Measurements from ENCODE around the gene LY6G6C. TPM values are rescaled to one million over a fixed set of nuclear protein-coding genes. Genes with fewer than 3 reads are reported as not detected.
A peak's percentile ranks its signal among the peaks of the same experiment; 100 is the strongest.

Gene LY6G6C
- total and polyA plus RNA-seq, 2 of the 13 experiments (the other 11 are each of a cell fraction or from before 2014, with no cell fraction given) = 0.15 TPM; not detected in 1

DNA sequence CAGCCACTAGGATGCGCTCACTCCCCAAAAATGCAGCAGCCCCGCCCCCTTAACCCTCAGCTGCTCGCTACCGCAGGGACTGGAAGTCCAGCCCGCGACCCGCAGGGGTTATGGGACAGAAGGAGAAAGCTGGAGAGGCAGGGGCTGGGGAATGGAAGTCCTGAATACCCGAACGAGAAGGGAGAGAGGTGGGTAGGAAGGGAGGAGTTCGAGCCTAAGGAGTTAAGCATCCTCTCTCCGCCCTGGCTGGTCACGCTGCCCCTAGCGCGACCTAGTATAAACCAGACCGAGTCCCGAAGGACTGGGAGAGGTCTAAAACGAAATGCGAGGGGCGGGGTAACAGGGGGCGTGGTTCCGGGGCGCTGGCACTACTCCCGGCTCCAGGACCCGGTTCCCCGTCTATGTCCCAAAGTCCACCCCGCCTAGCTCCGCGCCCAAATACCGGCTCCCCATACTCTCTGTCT lies 8.0 kb upstream of the LY6G6C start (continued):
- peak; percentile 26; the same call in 1 of the 2 replicates for TF ChIP-seq STAT6 (CRISPR knock-in tag; IDR thresholded peaks at IDR 0.05; ENCODE audit: borderline replicate concordance)
- TF ChIP-seq ZNF264 (CRISPR knock-in tag; IDR thresholded peaks at IDR 0.05) = peak; percentile 63
- peak; percentile 83 for TF ChIP-seq ZNF746 (CRISPR knock-in tag; IDR thresholded peaks at IDR 0.05)
- TF ChIP-seq, protein P1, sequence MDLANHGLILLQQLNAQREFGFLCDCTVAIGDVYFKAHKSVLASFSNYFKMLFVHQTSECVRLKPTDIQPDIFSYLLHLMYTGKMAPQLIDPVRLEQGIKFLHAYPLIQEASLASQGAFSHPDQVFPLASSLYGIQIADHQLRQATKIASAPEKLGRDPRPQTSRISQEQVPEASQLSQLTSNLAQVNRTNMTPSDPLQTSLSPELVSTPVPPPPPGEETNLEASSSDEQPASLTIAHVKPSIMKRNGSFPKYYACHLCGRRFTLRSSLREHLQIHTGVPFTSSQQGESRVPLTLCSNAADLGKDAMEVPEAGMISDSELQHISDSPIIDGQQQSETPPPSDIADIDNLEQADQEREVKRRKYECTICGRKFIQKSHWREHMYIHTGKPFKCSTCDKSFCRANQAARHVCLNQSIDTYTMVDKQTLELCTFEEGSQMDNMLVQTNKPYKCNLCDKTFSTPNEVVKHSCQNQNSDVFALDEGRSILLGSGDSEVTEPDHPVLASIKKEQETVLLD (CRISPR knock-in tag; IDR thresholded peaks at IDR 0.05; ENCODE audit: low read depth) = peak; percentile 54
- peak; percentile 78; the same call in 1 of the 2 replicates for TF ChIP-seq TP53 (CRISPR knock-in tag; conservative IDR thresholded peaks at IDR 0.05)
- TF ChIP-seq, protein P2, sequence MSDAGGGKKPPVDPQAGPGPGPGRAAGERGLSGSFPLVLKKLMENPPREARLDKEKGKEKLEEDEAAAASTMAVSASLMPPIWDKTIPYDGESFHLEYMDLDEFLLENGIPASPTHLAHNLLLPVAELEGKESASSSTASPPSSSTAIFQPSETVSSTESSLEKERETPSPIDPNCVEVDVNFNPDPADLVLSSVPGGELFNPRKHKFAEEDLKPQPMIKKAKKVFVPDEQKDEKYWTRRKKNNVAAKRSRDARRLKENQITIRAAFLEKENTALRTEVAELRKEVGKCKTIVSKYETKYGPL (CRISPR knock-in tag; IDR thresholded peaks at IDR 0.05) = no peak
- no peak for TF ChIP-seq ZNF549 (CRISPR knock-in tag; IDR thresholded peaks at IDR 0.05)
- peak; percentile 71 for TF ChIP-seq GATAD2A (CRISPR knock-in tag; IDR thresholded peaks at IDR 0.05)
- no peak for TF ChIP-seq KDM6A (CRISPR knock-in tag; IDR thresholded peaks at IDR 0.05; ENCODE audit: low read depth)
- no peak; the same call in 1 of the 2 replicates for TF ChIP-seq ZFP90 (CRISPR knock-in tag; IDR thresholded peaks at IDR 0.05; ENCODE audit: borderline replicate concordance)
- 0 out of 4 replicates have a peak, but pooled peaks of 1 of the 2 experiments have one; percentile 4 for TF ChIP-seq EP300 (IDR thresholded peaks at IDR 0.05; ENCODE audit: low read depth in 2 of 2, low read length in 2 of 2)
- no peak for TF ChIP-seq EP300 (CRISPR knock-in tag; IDR thresholded peaks at IDR 0.05; ENCODE audit: borderline replicate concordance)
- TF ChIP-seq RAD21 (CRISPR knock-in tag; IDR thresholded peaks at IDR 0.05) = peak; percentile 99
- peak; percentile 80; the same call in 1 of the 2 replicates for TF ChIP-seq ZNF777 (CRISPR knock-in tag; IDR thresholded peaks at IDR 0.05)
- peak; percentile 79; the same call in 1 of the 2 replicates for TF ChIP-seq PRDM10 (CRISPR knock-in tag; IDR thresholded peaks at IDR 0.05; ENCODE audit: low read depth)
- TF ChIP-seq ZZZ3 (CRISPR knock-in tag; IDR thresholded peaks at IDR 0.05; ENCODE audit: borderline replicate concordance) = no peak; the same call in 1 of the 2 replicates
- TF ChIP-seq ZHX1 (CRISPR knock-in tag; IDR thresholded peaks at IDR 0.05; ENCODE audit: low read depth) = no peak
- TF ChIP-seq MZF1 (CRISPR knock-in tag; IDR thresholded peaks at IDR 0.05; ENCODE audit: borderline replicate concordance) = no peak; the same call in 1 of the 2 replicates

Measured in HepG2 (cell line).